WI38 (cell line): ENCODE results near the gene PLEKHM3.

Experiments used
- H3K4me3 ChIP-seq: 2 replicates; pipeline ENCODE4 v1.5.1; 2011; ENCODE audit warnings: low read depth, mild to moderate bottlenecking, control low read depth, low read length
- CTCF ChIP-seq: IDR thresholded peaks from 2 replicates; pipeline ENCODE4 v1.5.1; 2012; ENCODE audit warnings: low read depth, mild to moderate bottlenecking, control low read depth, low read length

Gene PLEKHM3

GRCh38 chr2:207782238-207783030 lies 242.9 kb downstream of the PLEKHM3 start:
- no peak for TF ChIP-seq CTCF
- H3K4me3 ChIP-seq = no peak overlapping the region

GRCh38 chr2:207779523-207779922 lies 245.8 kb downstream of the PLEKHM3 start:
- TF ChIP-seq CTCF = no peak
- H3K4me3 ChIP-seq = no peak overlapping the region

GRCh38 chr2:207778298-207778882 lies 246.9 kb downstream of the PLEKHM3 start:
- TF ChIP-seq CTCF = no peak
- no peak overlapping the region for H3K4me3 ChIP-seq

GRCh38 chr2:207777124-207777523 lies 248.2 kb downstream of the PLEKHM3 start:
- no peak overlapping the region for H3K4me3 ChIP-seq
- no peak for TF ChIP-seq CTCF

GRCh38 chr2:207775473-207775872 lies 249.9 kb downstream of the PLEKHM3 start:
- no peak overlapping the region for H3K4me3 ChIP-seq
- no peak for TF ChIP-seq CTCF

GRCh38 chr2:207772844-207773205 lies 252.5 kb downstream of the PLEKHM3 start:
- TF ChIP-seq CTCF = no peak
- no peak overlapping the region for H3K4me3 ChIP-seq

GRCh38 chr2:207772081-207772843 lies 253.1 kb downstream of the PLEKHM3 start:
- no peak for TF ChIP-seq CTCF
- no peak overlapping the region for H3K4me3 ChIP-seq
